ENCODE results near the gene CFAP69. TPM values are rescaled to one million over a fixed set of nuclear protein-coding genes. Genes with fewer than 3 reads are reported as not detected.

The CFAP69 gene
- total and polyA plus RNA-seq, 2 donors (not counting 1 experiment from before 2014, with no cell fraction given): 1.3 to 7.1 TPM

DNA sequence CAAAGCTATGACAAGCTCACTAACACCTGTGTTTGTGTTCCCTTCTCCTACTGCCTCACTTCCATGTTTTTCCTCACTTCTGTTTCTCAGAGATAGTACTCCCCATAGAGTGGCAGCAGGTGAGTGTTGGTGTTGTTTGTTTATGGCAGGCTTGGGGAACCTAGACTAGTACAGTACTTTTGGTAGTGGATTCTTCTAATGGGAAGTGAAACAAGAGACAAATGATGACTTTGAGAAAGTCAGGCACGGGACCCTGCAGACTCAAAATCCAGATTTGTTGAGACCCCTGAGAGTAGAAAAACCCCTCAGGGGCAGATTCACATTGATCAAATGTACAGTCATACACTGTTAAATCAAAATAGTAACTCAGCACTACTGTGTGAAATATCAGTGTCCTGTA lies 6.4 kb upstream of the CFAP69 start:
- H2AFZ ChIP-seq (ENCODE audit: low read length): no peak overlapping the region
- H3K9me3 ChIP-seq (ENCODE audit: control insufficient read depth, insufficient read depth, low read depth, low read length): no peaks in the 10 kb centered on the region
- DNase-seq (ENCODE audit: low read depth in 2 of 2): no peak
- no peak overlapping the region for H3K27ac ChIP-seq (ENCODE audit: insufficient read depth, low read length)
- TF ChIP-seq, protein P1, sequence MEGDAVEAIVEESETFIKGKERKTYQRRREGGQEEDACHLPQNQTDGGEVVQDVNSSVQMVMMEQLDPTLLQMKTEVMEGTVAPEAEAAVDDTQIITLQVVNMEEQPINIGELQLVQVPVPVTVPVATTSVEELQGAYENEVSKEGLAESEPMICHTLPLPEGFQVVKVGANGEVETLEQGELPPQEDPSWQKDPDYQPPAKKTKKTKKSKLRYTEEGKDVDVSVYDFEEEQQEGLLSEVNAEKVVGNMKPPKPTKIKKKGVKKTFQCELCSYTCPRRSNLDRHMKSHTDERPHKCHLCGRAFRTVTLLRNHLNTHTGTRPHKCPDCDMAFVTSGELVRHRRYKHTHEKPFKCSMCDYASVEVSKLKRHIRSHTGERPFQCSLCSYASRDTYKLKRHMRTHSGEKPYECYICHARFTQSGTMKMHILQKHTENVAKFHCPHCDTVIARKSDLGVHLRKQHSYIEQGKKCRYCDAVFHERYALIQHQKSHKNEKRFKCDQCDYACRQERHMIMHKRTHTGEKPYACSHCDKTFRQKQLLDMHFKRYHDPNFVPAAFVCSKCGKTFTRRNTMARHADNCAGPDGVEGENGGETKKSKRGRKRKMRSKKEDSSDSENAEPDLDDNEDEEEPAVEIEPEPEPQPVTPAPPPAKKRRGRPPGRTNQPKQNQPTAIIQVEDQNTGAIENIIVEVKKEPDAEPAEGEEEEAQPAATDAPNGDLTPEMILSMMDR (conservative IDR thresholded peaks at IDR 0.05 in 1 of 2, IDR thresholded peaks at IDR 0.05 in 1 of 2; ENCODE audit: low read depth in 1 of 2, low read length in 2 of 2): no peak
- no peak for TF ChIP-seq EZH2 (IDR thresholded peaks at IDR 0.05; ENCODE audit: low read length, missing control alignments)
- no peak overlapping the region for H3K9ac ChIP-seq (ENCODE audit: insufficient read depth, low read length)
- no peaks in the 10 kb centered on the region for H3K27me3 ChIP-seq (ENCODE audit: control insufficient read depth, insufficient read depth, low read length)
- no peak overlapping the region for H3K4me2 ChIP-seq (ENCODE audit: extremely low read depth, insufficient read depth, low read length)
- H3K4me1 ChIP-seq (ENCODE audit: control insufficient read depth, extremely low read depth, insufficient read depth, low read length): no peaks in the 10 kb centered on the region
- H3K4me3 ChIP-seq (replicated peaks in 1 of 4; ENCODE audit: control extremely low read depth in 1 of 4, insufficient read depth in 1 of 4, low read depth in 3 of 4, low read length in 4 of 4): no peak overlapping the region
- H3K36me3 ChIP-seq (ENCODE audit: control insufficient read depth, insufficient read depth, low read length): no peaks in the 10 kb centered on the region
- no peaks in the 10 kb centered on the region for H3K79me2 ChIP-seq (ENCODE audit: control insufficient read depth, insufficient read depth, low read length)
- H4K20me1 ChIP-seq (ENCODE audit: control insufficient read depth, extremely low read depth, insufficient read depth, low read length): no peaks in the 10 kb centered on the region

DNA sequence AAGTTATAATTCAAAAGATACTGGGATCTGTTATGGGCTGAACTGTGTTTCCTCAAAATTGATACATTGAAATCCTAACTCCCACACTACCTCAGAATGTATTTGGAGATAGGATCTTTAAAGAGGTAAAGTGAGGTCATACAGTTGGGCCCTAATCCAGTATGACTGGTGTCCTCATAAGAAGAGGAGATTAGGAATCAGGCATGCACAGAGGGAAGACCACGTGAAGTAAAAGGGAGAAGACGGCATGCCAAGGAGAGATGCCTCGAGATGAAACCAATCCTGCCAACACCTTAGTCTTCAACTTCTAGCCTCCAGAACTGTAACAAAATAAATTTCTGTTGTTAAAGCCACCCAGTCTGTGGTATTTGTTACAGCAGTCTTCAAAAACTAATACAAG lies 5.9 kb upstream of the CFAP69 start:
- H3K9ac ChIP-seq (ENCODE audit: insufficient read depth, low read length): no peak overlapping the region
- H4K20me1 ChIP-seq (ENCODE audit: control insufficient read depth, extremely low read depth, insufficient read depth, low read length): no peaks in the 10 kb centered on the region
- no peak overlapping the region for H3K4me3 ChIP-seq (replicated peaks in 1 of 4; ENCODE audit: control extremely low read depth in 1 of 4, insufficient read depth in 1 of 4, low read depth in 3 of 4, low read length in 4 of 4)
- H2AFZ ChIP-seq (ENCODE audit: low read length): no peak overlapping the region
- H3K79me2 ChIP-seq (ENCODE audit: control insufficient read depth, insufficient read depth, low read length): no peaks in the 10 kb centered on the region
- TF ChIP-seq EZH2 (IDR thresholded peaks at IDR 0.05; ENCODE audit: low read length, missing control alignments): no peak
- TF ChIP-seq, protein P1 (conservative IDR thresholded peaks at IDR 0.05 in 1 of 2, IDR thresholded peaks at IDR 0.05 in 1 of 2; ENCODE audit: low read depth in 1 of 2, low read length in 2 of 2): no peak
- no peak for DNase-seq (ENCODE audit: low read depth in 2 of 2)
- no peaks in the 10 kb centered on the region for H3K27me3 ChIP-seq (ENCODE audit: control insufficient read depth, insufficient read depth, low read length)
- no peaks in the 10 kb centered on the region for H3K4me1 ChIP-seq (ENCODE audit: control insufficient read depth, extremely low read depth, insufficient read depth, low read length)
- no peak overlapping the region for H3K27ac ChIP-seq (ENCODE audit: insufficient read depth, low read length)
- H3K9me3 ChIP-seq (ENCODE audit: control insufficient read depth, insufficient read depth, low read depth, low read length): no peaks in the 10 kb centered on the region
- H3K36me3 ChIP-seq (ENCODE audit: control insufficient read depth, insufficient read depth, low read length): no peaks in the 10 kb centered on the region
- H3K4me2 ChIP-seq (ENCODE audit: extremely low read depth, insufficient read depth, low read length): no peak overlapping the region

DNA sequence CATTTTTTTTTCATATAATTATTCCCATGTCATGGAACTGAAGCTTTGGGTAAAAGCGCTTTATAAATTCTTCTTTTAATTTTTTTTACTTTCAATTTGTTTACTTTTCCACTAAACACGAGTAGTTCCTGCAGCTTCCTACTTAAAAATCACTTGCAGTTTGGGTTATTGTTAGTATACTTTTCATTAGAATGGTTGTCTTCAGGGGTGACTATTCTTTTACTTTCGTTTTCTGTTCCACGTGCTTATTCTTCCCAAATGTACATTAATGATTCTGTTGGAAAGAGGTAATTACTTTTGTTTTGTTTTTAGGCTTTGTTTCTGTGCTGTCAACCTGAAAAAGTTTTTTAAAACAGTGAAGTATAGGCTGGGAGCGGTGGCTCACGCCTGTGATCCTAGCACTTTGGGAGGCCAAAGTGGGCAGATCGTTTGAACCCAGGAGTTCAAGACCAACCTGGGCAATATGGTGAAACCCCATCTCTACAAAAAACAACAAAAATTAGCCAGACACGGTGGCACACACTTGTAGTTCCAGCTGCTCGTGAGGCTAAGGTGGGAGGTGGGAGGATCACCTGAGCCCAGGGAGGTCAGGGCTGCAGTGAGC lies 5.2 kb upstream of the CFAP69 start:
- Histone ChIP-seq H3K36me3 (ENCODE audit: control insufficient read depth, insufficient read depth, low read length) (no peaks in the 10 kb centered on the region), H3K4me3 (replicated peaks in 1 of 4; ENCODE audit: control extremely low read depth in 1 of 4, insufficient read depth in 1 of 4, low read depth in 3 of 4, low read length in 4 of 4) (no peak overlapping the region), H4K20me1 (ENCODE audit: control insufficient read depth, extremely low read depth, insufficient read depth, low read length) (no peaks in the 10 kb centered on the region), H3K79me2 (ENCODE audit: control insufficient read depth, insufficient read depth, low read length) (no peaks in the 10 kb centered on the region), H3K4me2 (ENCODE audit: extremely low read depth, insufficient read depth, low read length) (peak overlapping the region; percentile 15), H3K27me3 (ENCODE audit: control insufficient read depth, insufficient read depth, low read length) (no peaks in the 10 kb centered on the region), H3K4me1 (ENCODE audit: control insufficient read depth, extremely low read depth, insufficient read depth, low read length) (no peaks in the 10 kb centered on the region), H3K27ac (ENCODE audit: insufficient read depth, low read length) (no peak overlapping the region), H2AFZ (ENCODE audit: low read length) (no peak overlapping the region), H3K9me3 (ENCODE audit: control insufficient read depth, insufficient read depth, low read depth, low read length) (no peaks in the 10 kb centered on the region), H3K9ac (ENCODE audit: insufficient read depth, low read length) (no peak overlapping the region)
- no peak for DNase-seq (ENCODE audit: low read depth in 2 of 2)
- TF ChIP-seq, protein P1 (conservative IDR thresholded peaks at IDR 0.05 in 1 of 2, IDR thresholded peaks at IDR 0.05 in 1 of 2; ENCODE audit: low read depth in 1 of 2, low read length in 2 of 2): no peak
- TF ChIP-seq EZH2 (IDR thresholded peaks at IDR 0.05; ENCODE audit: low read length, missing control alignments): no peak
